Activated naive CD8-positive, alpha-beta T cell treated with anti-CD3 and anti-CD28 coated beads, Interleukin-2, amount 10 ng/mL, durations not matched to agents 7 days and 5 days (primary cell): ENCODE data around the gene MAN2B1. TPM values are rescaled to one million over a fixed set of nuclear protein-coding genes. Genes with fewer than 3 reads are reported as not detected.
A peak's percentile ranks its signal among the peaks of the same experiment; 100 is the strongest.
"Not testable (repeated sequence)": the region's sequence is repeated elsewhere in the genome, so short reads cannot be mapped to it uniquely, and the experiment has no call there.

Source experiments
- ATAC-seq: fragments of 150-1000 bp; cut with Tn5 transposase; one replicate; pipeline ENCODE4 v1.10.0; 2021; ENCODE audit warnings: low read depth, moderate library complexity
- POLR2A ChIA-PET: fragments of 350-600 bp; sonication (Branson Sonifier 250); formaldehyde crosslinking; loops from one replicate; lab custom pipeline; 2021; ENCODE audit warnings: antibody characterized with exemption; lab: Charles Lee
- DNase-seq: peaks from one replicate; pipeline ENCODE4 v3.0.0; 2021
- H3K27ac Mint-ChIP-seq: one replicate; pipeline ENCODE4 v1.8.0; 2022; ENCODE audit warnings: mild to moderate bottlenecking, mixed read lengths
- H3K27me3 Mint-ChIP-seq: one replicate; pipeline ENCODE4 v1.8.0; 2022; ENCODE audit warnings: mild to moderate bottlenecking, moderate library complexity, mixed read lengths
- H3K36me3 Mint-ChIP-seq: one replicate; pipeline ENCODE4 v1.8.0; 2021; ENCODE audit warnings: mild to moderate bottlenecking, mixed read lengths
- H3K4me1 Mint-ChIP-seq: one replicate; pipeline ENCODE4 v1.8.0; 2021; ENCODE audit warnings: mixed read lengths
- H3K4me3 Mint-ChIP-seq: one replicate; pipeline ENCODE4 v1.8.0; 2022; ENCODE audit warnings: mild to moderate bottlenecking, moderate library complexity, mixed read lengths
- H3K9me3 Mint-ChIP-seq: one replicate; pipeline ENCODE4 v1.8.0; 2021; ENCODE audit warnings: mixed read lengths
- total RNA-seq, 2 experiments: library from RNA; stranded (reverse); gene quantifications; one replicate each; pipeline ENCODE4 v1.2.3, GENCODE V29; 2021

MAN2B1 gene
- total RNA-seq, 2 experiments from 2014 or later, result 108 to 115 TPM

DNA sequence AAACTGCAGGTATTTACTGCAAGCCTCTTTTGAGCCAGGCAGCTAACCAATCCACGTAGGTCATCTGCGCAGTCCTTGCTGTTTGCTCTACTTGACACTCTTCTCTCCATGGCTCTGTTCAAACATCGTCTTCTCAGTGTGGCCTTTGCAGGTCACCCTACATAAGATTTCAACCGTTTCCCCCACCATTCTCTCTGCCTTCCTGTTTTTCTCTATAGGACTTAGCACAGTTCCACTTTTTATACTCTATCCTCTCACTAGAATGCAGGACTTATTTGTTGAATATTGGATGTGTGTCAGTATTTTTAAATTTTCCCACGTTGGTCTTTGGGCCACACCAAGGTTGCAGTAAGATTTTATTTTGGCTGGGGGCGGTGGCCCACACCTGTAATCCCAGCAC is 31.6 kb upstream of the MAN2B1 start:
- peaks cover 10% of the 10 kb centered on the region for H3K4me1 Mint-ChIP-seq
- POLR2A ChIA-PET, result interaction anchor here (1.0 kb wide), 1 partner anchor 11 kb away, joined by 3 read pairs; no protein-coding TSS in a partner anchor
- peak overlapping the region; percentile 53 for H3K4me3 Mint-ChIP-seq
- H3K27me3 Mint-ChIP-seq, result no peaks in the 10 kb centered on the region
- peaks cover 6% of the 10 kb centered on the region for H3K36me3 Mint-ChIP-seq
- no peaks in the 10 kb centered on the region for H3K9me3 Mint-ChIP-seq
- ATAC-seq (no peak), DNase-seq (no peak)
- peak overlapping the region; percentile 70 for H3K27ac Mint-ChIP-seq

DNA sequence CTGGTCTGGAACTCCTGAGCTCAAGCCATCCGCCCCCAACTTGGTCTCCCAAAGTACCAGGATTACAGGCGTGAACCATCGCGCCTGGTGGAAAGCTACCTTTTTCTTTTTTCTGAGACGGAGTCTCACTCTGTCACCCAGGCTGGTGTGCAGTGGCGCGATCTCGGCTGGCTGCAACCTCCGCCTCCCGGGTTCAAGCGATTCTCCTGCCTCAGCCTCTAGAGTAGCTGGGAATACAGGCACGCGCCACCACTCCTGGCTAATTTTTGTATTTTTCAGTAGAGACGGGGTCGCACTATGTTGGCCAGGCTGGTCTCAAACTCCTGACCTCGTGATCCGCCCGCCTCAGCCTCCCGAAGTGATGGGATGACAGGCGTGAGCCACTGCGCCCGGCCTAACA is 30.9 kb upstream of the MAN2B1 start:
- not testable (repeated sequence) for DNase-seq, H3K27me3 Mint-ChIP-seq, H3K36me3 Mint-ChIP-seq, H3K9me3 Mint-ChIP-seq, H3K4me1 Mint-ChIP-seq, ATAC-seq
- POLR2A ChIA-PET, result interaction anchor here (0.7 to 3.3 kb wide), 7 partner anchors 12 to 109 kb away, joined by 3 to 24 read pairs (median 4); partner anchors contain the start of genes DHPS, RNASEH2A, TNPO2 and TRIR
- Mint-ChIP-seq H3K27ac (peak overlapping the region; percentile 9), H3K4me3 (peak overlapping the region; percentile 93)

DNA sequence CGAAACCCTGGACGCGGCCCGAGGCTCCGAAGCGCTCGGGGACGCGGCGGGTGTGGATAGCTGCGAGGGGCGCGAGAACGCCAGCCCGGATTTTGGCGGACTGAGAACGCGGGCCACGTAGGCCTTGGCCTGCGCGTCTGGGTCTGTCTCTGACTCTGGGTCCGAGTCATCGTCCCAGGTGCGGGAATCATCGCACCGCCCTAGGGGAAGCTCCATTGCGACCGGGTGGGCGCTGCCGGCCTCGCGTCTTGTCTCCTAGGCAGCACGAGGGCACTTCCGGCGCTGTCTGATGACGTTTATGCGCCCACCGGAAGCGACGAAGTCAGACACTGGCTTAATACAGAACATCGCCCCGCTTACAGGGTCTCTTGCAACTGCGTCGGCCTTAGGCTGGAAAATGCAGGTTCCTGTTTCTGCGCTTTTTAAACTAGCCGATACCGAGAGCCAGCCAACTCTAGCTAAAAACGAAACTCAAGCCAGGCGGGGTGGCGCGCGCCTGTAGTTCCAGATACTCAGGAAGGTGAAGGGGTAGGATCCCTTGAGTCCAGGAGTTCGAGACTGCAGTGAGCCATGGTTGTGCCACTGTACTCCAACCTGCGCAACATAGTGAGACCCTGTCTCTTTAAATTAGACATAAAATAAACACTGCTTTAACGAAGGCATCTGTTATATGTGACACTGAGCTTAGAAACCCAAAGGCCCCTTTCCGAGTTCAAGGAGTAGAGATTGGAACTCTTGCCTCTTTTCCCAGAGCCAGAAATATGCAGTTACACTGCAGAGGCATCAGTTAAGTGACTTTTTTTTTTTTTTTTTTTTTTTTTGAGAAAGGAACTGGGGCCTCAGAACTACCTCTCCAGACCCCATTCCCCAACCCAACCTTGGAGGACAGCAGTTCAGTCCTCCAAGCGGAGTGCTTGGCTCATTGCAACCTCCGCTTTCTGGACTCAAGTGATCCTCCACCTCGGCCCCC is 30.1 kb upstream of the MAN2B1 start, which contains the start of gene FBXW9:
Gene FBXW9, minus strand, starts transcription at position 266 of the 970 bp plus-strand sequence. Its CDS starts 50 bp downstream, at position 216.
- H3K4me3 Mint-ChIP-seq, result peak within 1 kb of the TSS; percentile 93
- peaks cover 4% of the 10 kb centered on the region for H3K36me3 Mint-ChIP-seq
- DNase-seq, result peak; percentile 98
- peak within 1 kb of the TSS; percentile 97 for H3K27ac Mint-ChIP-seq
- peak; percentile 84 for ATAC-seq
- H3K9me3 Mint-ChIP-seq, result no peaks in the 10 kb centered on the region
- POLR2A ChIA-PET, result interaction anchor here (0.7 to 3.3 kb wide), 10 partner anchors 11 to 146 kb away, joined by 3 to 24 read pairs (median 6); partner anchors contain the start of genes DHPS, RNASEH2A, TNPO2 and TRIR
- no peaks in the 10 kb centered on the region for H3K27me3 Mint-ChIP-seq
- peaks cover 10% of the 10 kb centered on the region for H3K4me1 Mint-ChIP-seq

GRCh38 chr19:12695997-12696365 is 29.4 kb upstream of the MAN2B1 start:
- H3K36me3 Mint-ChIP-seq, result peaks cover 4% of the 10 kb centered on the region
- peaks cover 10% of the 10 kb centered on the region for H3K4me1 Mint-ChIP-seq
- no peak overlapping the region for H3K27ac Mint-ChIP-seq
- H3K9me3 Mint-ChIP-seq, result no peaks in the 10 kb centered on the region
- no peak for DNase-seq
- POLR2A ChIA-PET, result interaction anchor here (0.8 to 3.3 kb wide), 7 partner anchors 11 to 145 kb away, joined by 3 to 24 read pairs (median 9); partner anchors contain the start of genes DHPS, TNPO2 and TRIR
- peak; percentile 15 for ATAC-seq
- peak overlapping the region; percentile 93 for H3K4me3 Mint-ChIP-seq
- H3K27me3 Mint-ChIP-seq, result no peaks in the 10 kb centered on the region

- peaks cover 10% of the 10 kb centered on the region for H3K4me1 Mint-ChIP-seq
- H3K27me3 Mint-ChIP-seq, result no peaks in the 10 kb centered on the region
- ATAC-seq (no peak), DNase-seq (no peak)
- peak overlapping the region; percentile 68 for H3K4me3 Mint-ChIP-seq
- POLR2A ChIA-PET, result interaction anchor here (1.5 to 3.3 kb wide), 5 partner anchors 10 to 39 kb away, joined by 6 to 24 read pairs (median 13); partner anchors contain the start of genes DHPS, TNPO2 and TRIR
- no peak overlapping the region for H3K27ac Mint-ChIP-seq
- H3K9me3 Mint-ChIP-seq, result no peaks in the 10 kb centered on the region
- peaks cover 4% of the 10 kb centered on the region for H3K36me3 Mint-ChIP-seq
These were observed 29.0 kb upstream of the MAN2B1 start for GRCh38 chr19:12695514-12695913.

- peak; percentile 37 for ATAC-seq
- POLR2A ChIA-PET, result interaction anchor here (1.5 to 3.3 kb wide), 4 partner anchors 10 to 26 kb away, joined by 6 to 24 read pairs (median 14); partner anchors contain the start of genes DHPS and TNPO2
- Mint-ChIP-seq H3K4me1 (peaks cover 10% of the 10 kb centered on the region), H3K36me3 (peaks cover 4% of the 10 kb centered on the region), H3K27me3 (no peaks in the 10 kb centered on the region), H3K4me3 (peak overlapping the region; percentile 25), H3K27ac (peak overlapping the region; percentile 34), H3K9me3 (no peaks in the 10 kb centered on the region)
- DNase-seq, result no peak
These were observed 28.6 kb upstream of the MAN2B1 start for GRCh38 chr19:12695096-12695495.

DNA sequence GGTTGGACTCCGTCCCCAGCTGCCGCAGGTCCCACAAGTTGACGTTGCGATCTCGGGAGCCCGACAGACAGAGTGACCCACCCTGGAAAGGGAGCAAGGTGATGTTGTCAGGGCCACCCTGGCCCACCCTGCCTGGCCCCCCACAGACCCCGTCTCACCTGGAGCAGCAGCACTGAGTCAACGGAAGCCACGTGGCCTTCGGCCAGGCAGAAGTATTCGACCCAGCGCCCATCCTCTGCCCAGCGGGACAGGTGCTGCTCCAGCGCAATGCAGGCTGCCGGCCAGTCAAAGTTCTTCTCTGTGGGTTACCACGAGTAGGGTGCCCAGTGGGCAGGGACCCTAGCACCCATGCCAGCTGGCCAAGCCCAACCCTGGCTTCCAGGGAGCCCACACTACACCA is 28.1 kb upstream of the MAN2B1 start:
- no peaks in the 10 kb centered on the region for H3K27me3 Mint-ChIP-seq
- no peak for ATAC-seq
- no peak overlapping the region for H3K27ac Mint-ChIP-seq
- POLR2A ChIA-PET, result interaction anchor here (0.6 to 3.3 kb wide), 3 partner anchors 13 to 27 kb away, joined by 3 to 24 read pairs (median 21); partner anchors contain the start of genes DHPS and TNPO2
- H3K36me3 Mint-ChIP-seq, result peaks cover 4% of the 10 kb centered on the region
- H3K4me3 Mint-ChIP-seq, result peak overlapping the region; percentile 25
- DNase-seq, result no peak
- H3K4me1 Mint-ChIP-seq, result peaks cover 10% of the 10 kb centered on the region
- no peaks in the 10 kb centered on the region for H3K9me3 Mint-ChIP-seq

DNA sequence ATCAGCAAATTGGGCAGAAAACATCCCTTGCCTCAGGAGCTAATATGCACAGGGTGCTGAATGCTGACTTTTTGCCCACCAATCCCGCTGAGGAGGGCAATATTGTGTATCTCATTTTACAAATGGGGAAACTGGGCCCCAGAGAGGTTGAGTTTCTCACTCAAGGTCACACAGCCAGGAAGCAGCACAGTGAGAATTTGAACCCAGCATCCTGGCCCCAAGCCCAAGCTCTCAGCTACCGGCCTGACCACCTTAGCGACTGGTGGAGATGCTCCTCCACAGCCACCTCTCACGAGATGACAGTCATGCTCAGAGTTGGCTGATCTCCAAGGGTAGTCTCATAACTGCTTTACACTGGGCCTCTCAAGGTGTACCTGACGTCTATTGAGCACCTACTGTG is 26.4 kb upstream of the MAN2B1 start:
- POLR2A ChIA-PET, result interaction anchor here (0.7 kb wide), 1 partner anchor 246 kb away, joined by 3 read pairs; no protein-coding TSS in a partner anchor
- Mint-ChIP-seq H3K4me3 (no peak overlapping the region), H3K9me3 (no peaks in the 10 kb centered on the region), H3K27ac (no peak overlapping the region), H3K36me3 (no peaks in the 10 kb centered on the region), H3K27me3 (no peaks in the 10 kb centered on the region), H3K4me1 (peaks cover 8% of the 10 kb centered on the region)
- ATAC-seq, result no peak
- DNase-seq, result no peak

DNA sequence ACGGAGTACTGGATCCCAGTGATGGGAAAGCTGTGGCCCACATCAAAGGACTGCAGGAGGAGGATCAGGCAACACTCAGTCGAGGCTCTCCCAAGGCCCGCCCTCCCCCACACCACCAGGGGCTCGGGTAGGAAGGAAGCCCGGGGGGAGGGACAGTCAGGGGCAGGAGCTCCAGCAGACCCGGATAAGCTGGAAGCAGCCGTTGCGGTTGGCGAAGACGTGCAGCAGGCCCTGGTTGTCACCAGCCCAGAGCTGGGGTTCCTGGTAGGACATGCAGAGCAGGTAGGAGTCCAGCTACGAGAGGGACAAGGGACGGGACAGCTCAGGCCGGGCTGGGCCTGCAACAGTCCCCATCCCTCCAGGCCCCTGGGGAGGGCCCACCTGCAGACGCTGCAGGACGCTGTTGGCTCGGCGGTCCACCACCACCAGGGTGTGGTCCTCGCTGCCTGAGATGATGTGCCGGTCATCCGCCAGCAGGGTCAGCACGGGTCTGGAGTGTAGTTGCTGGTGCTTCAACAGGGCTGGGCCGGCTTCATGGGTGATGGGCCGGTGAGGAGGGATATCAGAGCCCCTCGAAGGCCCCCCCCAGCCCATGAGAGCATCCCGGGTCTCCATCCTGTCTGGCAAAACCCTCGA is 23.2 kb upstream of the MAN2B1 start:
- ATAC-seq, result no peak
- H3K9me3 Mint-ChIP-seq, result no peaks in the 10 kb centered on the region
- H3K36me3 Mint-ChIP-seq, result no peaks in the 10 kb centered on the region
- no peak overlapping the region for H3K4me3 Mint-ChIP-seq
- H3K4me1 Mint-ChIP-seq, result no peaks in the 10 kb centered on the region
- H3K27ac Mint-ChIP-seq, result no peak overlapping the region
- DNase-seq, result no peak
- no peaks in the 10 kb centered on the region for H3K27me3 Mint-ChIP-seq
- POLR2A ChIA-PET, result no interaction called here

DNA sequence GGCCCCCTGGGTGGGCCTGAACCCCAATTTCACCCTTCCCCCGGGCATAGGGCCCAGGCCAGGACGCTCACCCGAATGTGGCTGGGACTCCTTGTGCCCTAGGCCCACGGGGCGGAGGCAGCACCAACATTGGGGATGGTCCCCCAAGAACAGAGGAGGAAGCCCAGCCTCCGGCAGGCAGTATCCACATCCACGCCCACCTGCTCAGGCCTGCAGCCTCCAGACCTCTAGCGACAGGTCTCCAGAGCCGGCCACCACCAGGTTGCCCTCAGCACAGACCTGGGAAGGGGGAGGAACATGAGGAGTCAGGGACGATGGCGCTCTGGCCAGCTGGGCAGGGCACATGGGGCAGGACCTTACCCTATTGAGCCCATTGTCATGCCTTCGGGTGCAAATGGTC is 22.5 kb upstream of the MAN2B1 start:
- Mint-ChIP-seq H3K9me3 (no peaks in the 10 kb centered on the region), H3K36me3 (no peaks in the 10 kb centered on the region), H3K4me1 (no peaks in the 10 kb centered on the region), H3K4me3 (no peak overlapping the region), H3K27me3 (no peaks in the 10 kb centered on the region), H3K27ac (no peak overlapping the region)
- no peak for DNase-seq
- POLR2A ChIA-PET, result no interaction called here
- ATAC-seq, result no peak

DNA sequence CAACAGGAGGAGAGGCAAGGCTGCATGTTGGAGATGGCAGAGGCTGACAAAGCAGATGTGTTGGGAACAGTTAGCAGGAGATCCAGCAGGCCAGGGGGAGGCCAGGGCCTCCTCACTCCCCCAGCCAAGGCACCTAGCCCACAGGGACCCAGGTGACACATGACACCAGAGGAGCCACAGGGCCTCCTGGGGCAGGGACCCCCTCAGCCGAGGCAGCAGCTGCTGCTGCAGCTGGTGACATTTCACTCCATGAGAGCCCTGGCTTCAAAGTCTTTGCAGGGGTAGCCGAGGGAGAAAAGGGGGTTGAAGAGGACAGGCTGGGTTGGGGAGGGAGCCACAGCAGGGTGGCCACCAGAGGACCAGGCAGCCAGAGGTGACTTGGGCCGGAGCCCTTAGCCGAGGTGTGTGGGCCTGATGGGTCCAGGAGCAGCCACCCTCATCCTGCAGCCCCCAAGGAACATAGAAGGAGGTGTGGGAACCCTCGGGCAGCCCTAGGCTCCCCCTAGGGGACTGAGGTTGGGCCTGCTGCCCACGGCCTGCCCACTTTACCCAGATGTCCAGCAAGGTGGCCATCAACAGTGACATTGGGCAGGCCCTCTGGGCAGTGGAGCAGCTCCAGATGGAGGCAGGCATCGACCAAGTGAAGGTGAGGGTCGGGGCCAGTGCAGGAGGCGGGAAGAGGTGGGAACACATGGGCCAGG is 21.1 kb upstream of the MAN2B1 start, which contains the start of gene GNG14:
Gene GNG14, plus strand, starts transcription at position 503 of the 701 bp plus-strand sequence. Its CDS starts 51 bp downstream, at position 554.
- Mint-ChIP-seq H3K4me1 (no peaks in the 10 kb centered on the region), H3K27ac (no peak within 1 kb of the TSS), H3K4me3 (no peak within 1 kb of the TSS), H3K9me3 (no peaks in the 10 kb centered on the region), H3K36me3 (no peaks in the 10 kb centered on the region), H3K27me3 (no peaks in the 10 kb centered on the region)
- DNase-seq (no peak), ATAC-seq (no peak)
- POLR2A ChIA-PET, result interaction anchor here (0.7 kb wide), 1 partner anchor 57 kb away, joined by 6 read pairs; no protein-coding TSS in a partner anchor

- Mint-ChIP-seq H3K27ac (no peak overlapping the region), H3K9me3 (no peaks in the 10 kb centered on the region), H3K36me3 (peaks cover 4% of the 10 kb centered on the region), H3K4me3 (no peak overlapping the region), H3K27me3 (no peaks in the 10 kb centered on the region), H3K4me1 (peaks cover 4% of the 10 kb centered on the region)
- no peak for DNase-seq
- POLR2A ChIA-PET, result interaction anchor here (0.9 kb wide), 1 partner anchor 10 kb away, joined by 6 read pairs; the partner anchor contains the start of gene FBXW9
- no peak for ATAC-seq
These were observed 19.3 kb upstream of the MAN2B1 start for GRCh38 chr19:12685831-12686230.
